CD1c-positive myeloid dendritic cell (primary cell): ENCODE data around the gene GNG2.

Experiments used
- DNase-seq: peaks from one replicate; pipeline ENCODE4 v3.0.0-alpha.2; 2016; ENCODE audit errors: extremely low spot score

GNG2 gene

GRCh38 chr14:51993285-51993920 is 133.0 kb downstream of the GNG2 start:
- no peak for DNase-seq

DNA sequence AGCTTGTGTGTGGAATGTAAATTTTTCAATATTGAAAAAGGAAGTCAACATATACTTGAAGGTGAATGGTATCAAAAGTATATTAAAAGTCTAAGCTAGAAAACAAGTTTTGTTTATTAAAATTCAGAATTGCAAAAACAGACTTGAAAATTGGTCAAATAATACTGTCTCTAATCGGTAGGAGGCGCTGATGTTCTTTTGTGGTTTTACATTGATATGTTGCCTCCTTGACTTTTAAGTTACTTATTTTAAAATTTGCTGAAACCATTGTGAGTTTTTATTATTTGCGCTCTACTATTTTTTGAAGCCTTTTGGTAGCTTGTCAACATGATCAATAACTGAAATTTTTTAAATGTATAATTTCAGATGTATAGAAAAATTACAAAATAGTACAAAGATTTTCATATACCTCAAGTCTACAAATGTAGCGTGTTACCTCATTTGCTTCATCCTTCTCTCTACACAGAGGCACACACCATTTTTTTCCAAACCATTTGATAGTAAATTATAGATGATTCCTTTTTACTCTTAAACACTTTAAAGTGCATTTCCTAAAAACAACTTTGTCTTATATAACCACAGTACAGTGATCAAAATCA is 135.8 kb downstream of the GNG2 start:
- DNase-seq: peak; percentile 57

GRCh38 chr14:51998348-51998747 is 137.9 kb downstream of the GNG2 start:
- no peak for DNase-seq

GRCh38 chr14:51999084-51999483 is 138.7 kb downstream of the GNG2 start:
- DNase-seq: no peak

DNA sequence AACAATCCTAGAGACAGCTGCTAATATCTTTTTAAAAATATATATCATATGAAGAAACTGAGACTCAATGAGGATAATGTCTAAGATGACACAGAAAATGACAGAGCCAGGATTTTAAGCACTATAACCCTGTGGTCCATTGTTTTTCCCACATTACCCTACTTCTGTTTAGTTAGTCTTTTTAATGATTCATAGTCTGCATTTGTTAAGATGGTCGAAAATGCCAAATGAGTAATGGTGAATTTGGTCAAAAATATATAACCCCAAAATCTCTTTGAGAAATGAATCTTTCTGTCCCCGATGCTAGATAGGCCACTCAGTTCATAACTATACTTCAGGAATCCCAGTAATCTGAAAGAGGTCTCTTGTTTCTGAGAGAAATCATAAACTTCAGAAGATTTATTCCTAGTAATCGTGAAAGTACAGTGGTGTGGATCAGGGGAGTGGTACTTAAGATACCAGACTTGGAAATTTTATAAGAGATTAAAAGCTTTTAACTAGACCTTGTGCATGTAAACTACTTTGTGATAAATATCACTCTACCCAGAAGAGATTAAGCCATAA is 139.7 kb downstream of the GNG2 start:
- no peak for DNase-seq

DNA sequence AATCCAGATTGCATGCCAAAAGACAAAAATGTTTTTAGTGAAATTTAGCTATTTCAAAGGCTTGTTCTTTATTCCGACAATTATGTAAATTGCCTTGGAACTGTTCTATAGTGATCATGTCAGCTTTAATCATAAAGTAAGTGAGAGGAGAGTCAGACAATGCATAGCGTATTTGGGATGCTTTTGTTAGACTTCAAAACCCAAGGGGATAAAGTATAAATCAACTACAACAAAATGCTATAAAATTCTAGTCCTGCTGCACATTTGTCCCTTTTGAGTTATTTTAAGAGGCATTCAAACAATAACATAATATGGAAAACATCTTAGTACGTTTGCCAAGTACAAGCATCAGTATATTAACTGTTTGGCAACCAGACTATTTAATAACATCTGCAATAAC is 140.3 kb downstream of the GNG2 start:
- DNase-seq: no peak

DNA sequence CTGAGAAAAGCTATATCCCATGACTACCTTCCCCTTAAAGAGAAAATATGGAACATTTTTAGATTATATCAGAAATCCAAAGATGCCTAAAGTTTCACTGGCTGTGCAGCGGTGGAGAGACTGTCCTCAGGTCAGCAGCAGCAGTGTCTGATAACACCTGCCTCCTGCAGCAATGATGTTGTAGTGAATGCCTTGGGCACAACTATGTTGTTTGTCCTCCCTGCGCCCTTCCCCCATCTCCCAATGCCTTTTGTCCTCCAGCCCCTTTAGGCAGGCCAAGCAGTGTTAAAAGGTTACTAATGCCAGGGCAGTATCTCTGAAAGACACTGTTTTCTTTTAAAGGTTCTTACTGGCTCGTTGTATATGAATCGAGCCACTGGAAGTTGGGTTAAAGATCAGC is 142.1 kb downstream of the GNG2 start:
- DNase-seq: no peak

GRCh38 chr14:52003324-52003723 is 142.9 kb downstream of the GNG2 start:
- no peak for DNase-seq

DNA sequence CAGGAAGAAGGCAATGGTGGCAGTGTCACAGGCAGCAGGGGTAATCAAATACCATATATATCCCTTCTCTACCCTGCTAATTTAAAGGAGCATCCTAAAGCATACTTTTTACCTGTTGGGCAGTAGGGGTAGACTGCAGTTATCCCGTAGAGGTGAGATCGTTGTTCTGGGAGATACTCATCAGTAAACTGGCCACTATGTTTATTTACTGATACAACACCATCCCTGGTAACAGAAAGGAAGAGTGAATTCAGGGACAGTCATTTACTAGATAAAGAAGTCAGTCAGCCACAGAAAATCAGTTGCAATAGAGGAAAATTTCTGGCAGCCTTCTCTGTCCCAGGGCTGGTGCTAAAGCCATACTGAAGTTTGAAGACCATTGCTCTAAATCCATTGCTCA is 145.2 kb downstream of the GNG2 start:
- no peak for DNase-seq

DNA sequence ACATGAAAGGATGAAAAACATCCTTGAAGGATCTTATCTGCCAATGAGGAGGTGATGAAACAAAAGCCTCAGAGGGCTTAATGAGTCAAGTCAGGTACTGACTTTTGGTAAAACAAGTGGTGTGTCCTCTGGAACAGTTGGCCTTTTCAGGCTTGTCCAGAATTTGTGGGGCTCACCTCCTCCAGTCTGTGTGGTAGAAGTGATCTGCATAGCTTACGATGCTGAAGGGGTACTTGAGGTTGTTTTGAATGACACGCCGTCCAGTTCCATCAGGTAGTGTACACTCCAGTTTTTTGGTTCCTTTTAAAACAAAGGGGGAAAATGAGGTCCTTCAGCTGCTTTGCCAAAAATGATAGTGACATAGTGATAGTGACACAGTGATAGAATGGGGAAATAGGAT is 145.9 kb downstream of the GNG2 start:
- no peak for DNase-seq

DNA sequence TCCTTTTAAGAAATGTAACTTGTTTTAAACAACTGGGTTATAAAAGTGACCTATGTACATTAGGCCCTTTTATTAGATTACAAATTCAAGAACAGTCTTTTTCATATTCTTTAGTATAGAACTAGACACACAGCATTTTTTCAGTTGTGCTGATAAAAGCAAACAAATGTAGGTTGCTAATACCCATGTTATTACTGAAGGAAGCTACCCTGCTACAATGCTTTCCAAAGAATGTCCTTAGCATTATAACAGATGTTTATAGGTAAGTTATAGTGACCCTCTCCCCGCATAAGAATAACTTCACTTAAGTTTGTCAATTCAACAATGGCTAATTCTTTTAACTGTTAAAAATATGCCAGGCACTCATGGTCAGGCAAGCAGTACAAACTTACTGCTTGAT is 146.8 kb downstream of the GNG2 start:
- no peak for DNase-seq

GRCh38 chr14:52007637-52008036 is 147.2 kb downstream of the GNG2 start:
- no peak for DNase-seq

- no peak for DNase-seq
Observed at GRCh38 chr14:52008136-52008535, 147.7 kb downstream of the GNG2 start.

DNA sequence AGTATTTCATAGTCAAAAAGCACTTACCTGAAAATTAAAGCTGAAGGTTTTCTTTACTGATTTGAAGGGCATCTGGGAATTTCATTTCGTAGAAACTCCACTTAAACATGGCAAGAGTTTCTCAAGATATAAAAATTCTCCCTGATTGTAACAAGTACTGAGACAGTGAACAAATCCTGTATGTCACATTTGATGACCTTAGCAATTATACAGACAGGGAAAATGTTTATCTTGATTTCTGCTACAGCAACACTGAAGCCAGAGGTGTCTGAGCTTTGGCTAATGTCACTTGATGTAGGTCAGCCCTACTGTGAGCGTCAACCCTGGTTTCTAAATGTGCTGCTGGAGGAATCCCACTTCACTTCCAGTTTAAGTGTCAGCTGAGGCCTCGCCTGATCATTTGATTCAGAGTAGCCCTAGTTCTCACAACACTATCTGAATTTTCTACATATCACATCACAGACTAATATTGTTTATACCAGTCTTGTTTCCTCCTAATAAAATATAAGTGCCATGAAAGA is 149.8 kb downstream of the GNG2 start:
- no peak for DNase-seq

DNA sequence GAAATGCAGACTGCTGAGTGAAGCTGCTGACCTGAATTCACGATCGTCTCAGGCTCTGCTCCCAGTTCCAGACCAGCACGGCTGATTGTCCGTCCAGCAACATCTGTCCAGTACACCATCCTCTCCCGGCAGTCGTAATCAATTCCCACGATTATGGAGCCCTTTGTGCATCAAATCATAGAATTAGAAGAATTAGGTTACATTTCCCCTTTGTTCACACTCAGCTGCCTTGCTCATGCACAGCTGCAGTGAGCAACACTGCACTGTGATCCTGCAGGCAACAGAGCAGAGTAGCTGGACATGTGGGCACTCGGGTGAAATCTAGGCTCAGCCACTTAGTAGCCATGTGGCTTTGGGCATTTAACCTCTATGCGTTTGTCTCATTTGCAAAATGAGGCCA is 151.1 kb downstream of the GNG2 start:
- DNase-seq: no peak

GRCh38 chr14:52012635-52013034 is 152.2 kb downstream of the GNG2 start:
- DNase-seq: no peak

- DNase-seq: no peak
Observed at GRCh38 chr14:52013984-52014600, 153.7 kb downstream of the GNG2 start.

GRCh38 chr14:52014601-52015267 is 154.3 kb downstream of the GNG2 start:
- peak; percentile 6 for DNase-seq

GRCh38 chr14:52015411-52016030 is 155.1 kb downstream of the GNG2 start:
- no peak for DNase-seq

- no peak for DNase-seq
Observed at GRCh38 chr14:52018252-52018651, 157.8 kb downstream of the GNG2 start.

DNA sequence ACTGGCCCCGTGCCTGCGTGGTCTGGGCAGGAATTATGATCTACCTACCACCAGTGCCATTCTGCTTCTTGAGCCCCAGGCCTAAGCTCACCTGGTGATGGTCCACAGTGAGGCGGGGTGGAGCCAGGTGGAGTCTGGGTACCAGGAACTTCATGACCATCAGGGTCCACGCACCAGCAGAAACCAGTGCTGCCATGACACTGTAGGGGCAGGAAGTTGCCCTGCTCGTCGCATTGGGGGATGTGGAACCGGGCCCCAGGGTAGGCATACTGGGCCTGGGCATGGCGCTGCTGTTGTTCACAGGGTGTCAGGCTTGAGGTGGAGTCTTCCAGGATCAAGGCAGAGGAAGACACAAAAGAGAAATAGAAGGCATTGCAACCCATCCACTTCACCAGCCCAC is 158.6 kb downstream of the GNG2 start:
- no peak for DNase-seq
